Hepatocyte (in vitro differentiated cells): ENCODE measurements around the gene RAP2B. TPM values are rescaled to one million over a fixed set of nuclear protein-coding genes. Genes with fewer than 3 reads are reported as not detected.

ENCODE experiments used
- DNase-seq: peaks from one replicate; pipeline ENCODE4 v3.0.0-alpha.2; 2016; ENCODE audit warnings: low spot score
- H2AFZ ChIP-seq: fragments of 200-600 bp; sonication (generic); 2 replicates; pipeline ENCODE4 v1.6.0; 2016; ENCODE audit warnings: antibody characterized with exemption, mild to moderate bottlenecking
- H3K27ac ChIP-seq: fragments of 200-600 bp; sonication (generic); 2 replicates; pipeline ENCODE4 v1.5.1; 2016; ENCODE audit warnings: mild to moderate bottlenecking
- H3K27me3 ChIP-seq: fragments of 200-600 bp; sonication (generic); 2 replicates; pipeline ENCODE4 v1.6.1; 2016
- H3K36me3 ChIP-seq: fragments of 200-600 bp; sonication (generic); replicated peaks from 2 replicates; pipeline ENCODE4 v1.5.1; 2016; ENCODE audit warnings: low read depth; ENCODE audit not compliant: insufficient read depth
- H3K4me1 ChIP-seq: fragments of 200-600 bp; sonication (generic); 2 replicates; pipeline ENCODE4 v1.5.1; 2016; ENCODE audit warnings: mild to moderate bottlenecking, moderate library complexity; ENCODE audit not compliant: insufficient read depth
- H3K4me2 ChIP-seq: fragments of 200-600 bp; sonication (generic); 2 replicates; pipeline ENCODE4 v1.6.0; 2016
- H3K4me3 ChIP-seq: fragments of 200-600 bp; sonication (generic); 2 replicates; pipeline ENCODE4 v1.5.1; 2016; ENCODE audit warnings: mild to moderate bottlenecking
- H3K79me2 ChIP-seq: fragments of 200-600 bp; sonication (generic); 2 replicates; pipeline ENCODE4 v1.6.0; 2017; ENCODE audit warnings: mild to moderate bottlenecking
- H3K9me2 ChIP-seq: fragments of 200-600 bp; sonication (generic); replicated peaks from 2 replicates; pipeline ENCODE4 v1.6.0; 2017; ENCODE audit warnings: mild to moderate bottlenecking; ENCODE audit not compliant: insufficient read depth
- H3K9me3 ChIP-seq: fragments of 200-600 bp; sonication (generic); 2 replicates; pipeline ENCODE4 v1.5.1; 2016; ENCODE audit warnings: low read depth, mild to moderate bottlenecking
- H4K20me1 ChIP-seq: fragments of 200-600 bp; sonication (generic); 2 replicates; pipeline ENCODE4 v1.6.0; 2016; ENCODE audit warnings: mild to moderate bottlenecking; ENCODE audit not compliant: insufficient read depth, poor library complexity, severe bottlenecking
- CTCF ChIP-seq: fragments of 200-600 bp; sonication (generic); IDR thresholded peaks from 2 replicates; pipeline ENCODE4 v1.5.1; 2016; ENCODE audit warnings: antibody characterized with exemption, mild to moderate bottlenecking; ENCODE audit not compliant: poor library complexity
- EZH2 ChIP-seq: fragments of 200-600 bp; sonication (generic); IDR thresholded peaks from 2 replicates; pipeline ENCODE4 v1.6.1; 2016; ENCODE audit warnings: antibody characterized with exemption, mild to moderate bottlenecking, borderline replicate concordance
- EZH2phosphoT487 ChIP-seq: fragments of 200-600 bp; sonication (generic); IDR thresholded peaks from one replicate; pipeline ENCODE4 v1.6.1; 2018; ENCODE audit warnings: antibody characterized with exemption, mild to moderate bottlenecking, low read depth, moderate library complexity; ENCODE audit not compliant: unreplicated experiment, severe bottlenecking
- WGBS: methylation state at CpG from one replicate; pipeline ENCODE4 v1.1.6; 2016; ENCODE audit warnings: low lambda C conversion rate; ENCODE audit errors: missing lambda C conversion rate; 5-methylcytosine and 5-hydroxymethylcytosine counted together
- polyA plus RNA-seq: library from polyadenylated mRNA; unstranded; fragments of >200 nt; fragmentation: Nextera tagmentation; extraction: Ambion mirVana; gene quantifications from 2 replicates; pipeline ENCODE4 v1.2.1, GENCODE V29; 2016
- total RNA-seq: library from RNA; depleted of rRNA; stranded (reverse); fragments of >200 nt; gene quantifications from 2 replicates; pipeline ENCODE4 v1.2.3, GENCODE V29; 2014

Gene RAP2B
- total and polyA plus RNA-seq, 2 experiments from 2014 or later, result 11.5 to 20.0 TPM

GRCh38 chr3:153158961-153159735, 2.9 kb upstream of the RAP2B start:
- no peak overlapping the region for H3K4me3 ChIP-seq

DNA sequence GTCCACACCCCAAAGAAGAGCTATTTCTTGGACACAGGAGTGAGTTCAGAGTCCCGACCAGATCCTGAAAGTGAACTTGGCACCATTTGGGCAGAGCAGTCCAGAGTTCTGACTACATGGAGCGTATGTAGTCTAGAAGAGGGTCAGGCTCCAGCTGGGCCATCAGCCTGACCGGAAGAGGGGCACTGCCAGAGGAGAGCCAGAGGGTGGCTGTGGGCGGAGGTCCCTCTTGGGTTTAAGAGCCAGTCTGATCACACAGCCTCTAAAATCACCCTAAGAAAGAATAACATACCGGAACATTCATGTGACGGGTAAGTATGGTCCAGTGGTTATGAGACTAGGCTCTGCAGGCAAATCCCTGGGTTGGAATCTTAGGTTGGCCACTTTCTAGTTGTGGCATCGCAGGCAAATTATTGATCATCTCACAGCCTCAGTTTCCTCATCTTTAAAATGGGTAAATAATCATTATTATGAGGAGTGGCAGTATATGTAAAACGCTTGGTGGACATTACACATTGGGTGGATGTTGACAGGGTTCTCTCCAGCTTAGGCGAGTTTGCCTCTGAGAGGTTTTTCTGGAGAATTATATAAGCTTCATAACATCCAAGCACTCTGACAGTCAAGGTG, 2.1 kb upstream of the RAP2B start:
- Histone ChIP-seq H3K4me2 (peak overlapping the region; percentile 73), H3K4me1 (peaks cover 24% of the 10 kb centered on the region), H3K4me3 (peak overlapping the region; percentile 42), H3K9me3 (no peaks in the 10 kb centered on the region), H3K36me3 (no peaks in the 10 kb centered on the region), H3K79me2 (peaks cover 27% of the 10 kb centered on the region), H3K9me2 (no peaks in the 10 kb centered on the region), H4K20me1 (peaks cover 19% of the 10 kb centered on the region), H3K27me3 (no peaks in the 10 kb centered on the region), H3K27ac (peak overlapping the region; percentile 95), H2AFZ (peak overlapping the region; percentile 57)
- TF ChIP-seq EZH2phosphoT487 (no peak), CTCF (no peak), EZH2 (no peak)
- 84% methylated on average over 9 of the region's 9 CpGs for WGBS
- DNase-seq, result peak; percentile 13

More at GRCh38 chr3:153158961-153159735, 2.9 kb upstream of the RAP2B start:
- H3K9me2 ChIP-seq, result no peaks in the 10 kb centered on the region
- H3K36me3 ChIP-seq, result no peaks in the 10 kb centered on the region
- 69% methylated on average over 9 of the region's 9 CpGs for WGBS
- peaks cover 11% of the 10 kb centered on the region for H4K20me1 ChIP-seq
- H3K27ac ChIP-seq, result peak overlapping the region; percentile 95
- no peaks in the 10 kb centered on the region for H3K27me3 ChIP-seq
- no peak overlapping the region for H2AFZ ChIP-seq
- H3K4me1 ChIP-seq, result peaks cover 17% of the 10 kb centered on the region
- peak overlapping the region; percentile 73 for H3K4me2 ChIP-seq
- peaks cover 19% of the 10 kb centered on the region for H3K79me2 ChIP-seq
- TF ChIP-seq EZH2phosphoT487, result no peak
- TF ChIP-seq EZH2, result no peak
- TF ChIP-seq CTCF, result no peak
- H3K9me3 ChIP-seq, result no peaks in the 10 kb centered on the region
- peak; percentile 13 for DNase-seq

DNA sequence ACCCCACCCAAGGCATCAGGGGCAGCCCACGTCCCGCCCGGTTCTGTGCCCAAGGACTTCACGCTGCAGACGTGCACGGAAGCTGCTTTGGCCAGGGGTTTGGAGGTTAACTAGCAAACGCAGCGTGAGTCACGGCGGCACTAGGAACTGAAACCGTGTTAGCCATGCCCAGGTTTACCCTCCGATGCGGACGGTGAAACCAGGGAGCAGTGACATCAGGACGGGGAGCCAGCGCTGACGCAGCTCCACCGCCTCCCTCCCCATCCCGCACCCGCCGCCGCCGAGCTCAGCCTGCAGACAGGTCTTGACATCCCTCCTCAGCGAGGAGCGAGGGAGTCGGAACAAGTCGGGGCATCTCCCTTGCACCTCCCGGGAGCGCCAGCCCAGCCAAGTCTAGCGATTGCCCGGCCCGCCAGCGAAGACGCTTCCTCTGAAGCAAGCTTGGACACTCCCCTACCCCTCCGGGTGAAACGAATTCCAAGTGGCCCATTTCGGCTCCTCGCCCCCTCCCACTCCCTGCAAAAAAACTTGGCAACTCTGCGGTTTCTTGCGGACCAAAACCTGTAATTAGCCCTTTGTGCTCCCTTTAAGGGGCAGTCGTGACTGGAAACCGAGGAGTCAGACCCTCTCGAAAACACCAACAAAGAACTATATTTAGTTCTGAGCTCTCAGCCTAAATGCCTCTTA, 1.4 kb upstream of the RAP2B start:
- peak overlapping the region; percentile 95 for H3K27ac ChIP-seq
- peak overlapping the region; percentile 73 for H3K4me2 ChIP-seq
- no peak for TF ChIP-seq CTCF
- no peak for TF ChIP-seq EZH2
- no peak for TF ChIP-seq EZH2phosphoT487
- H3K9me2 ChIP-seq, result no peaks in the 10 kb centered on the region
- peak; percentile 88 for DNase-seq
- under 1% methylated on average over 39 of the region's 43 CpGs for WGBS
- H3K79me2 ChIP-seq, result peaks cover 34% of the 10 kb centered on the region
- H3K4me1 ChIP-seq, result peaks cover 28% of the 10 kb centered on the region
- H3K4me3 ChIP-seq, result peak overlapping the region; percentile 42
- peaks cover 25% of the 10 kb centered on the region for H4K20me1 ChIP-seq
- no peaks in the 10 kb centered on the region for H3K9me3 ChIP-seq
- H3K36me3 ChIP-seq, result no peaks in the 10 kb centered on the region
- H2AFZ ChIP-seq, result peak overlapping the region; percentile 57
- H3K27me3 ChIP-seq, result no peaks in the 10 kb centered on the region
